Measurements from ENCODE around the gene ARSG.
"Not testable (repeated sequence)": the region's sequence is repeated elsewhere in the genome, so short reads cannot be mapped to it uniquely, and the experiment has no call there.

- not testable (repeated sequence) for TF ChIP-seq POLR2A (IDR thresholded peaks at IDR 0.05; ENCODE audit: low read length); GATA1 (IDR thresholded peaks at IDR 0.05; ENCODE audit: low read depth, low read length)
Measured at GRCh38 chr17:68355108-68355507, 63.8 kb downstream of the ARSG start.
